ENCODE results near the gene NRDE2. TPM values are rescaled to one million over a fixed set of nuclear protein-coding genes. Genes with fewer than 3 reads are reported as not detected.
A peak's percentile ranks its signal among the peaks of the same experiment; 100 is the strongest.
"Not testable (repeated sequence)": the region's sequence is repeated elsewhere in the genome, so short reads cannot be mapped to it uniquely, and the experiment has no call there.

NRDE2 gene
- total and polyA plus RNA-seq, 8 donors = 17.4 to 25.7 (median 21.5) TPM

DNA sequence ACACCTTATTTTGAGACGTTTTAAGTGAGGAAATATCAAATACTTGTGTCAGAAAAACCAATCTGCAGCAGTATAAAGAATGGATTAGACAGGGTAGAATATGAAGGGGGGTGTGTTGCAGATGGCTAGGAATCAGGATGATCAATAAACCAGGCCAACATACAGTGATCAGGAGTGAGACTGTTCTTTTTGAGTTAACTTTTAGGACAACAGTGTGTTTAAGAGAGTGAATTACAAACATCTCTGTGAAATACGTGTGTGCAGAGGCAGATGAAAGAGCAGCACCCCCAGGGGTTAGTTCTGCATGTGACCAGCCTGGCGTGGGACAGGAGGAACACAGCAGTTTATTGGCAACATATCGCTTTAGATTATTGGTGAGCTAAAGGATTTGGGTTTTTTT lies 10.6 kb upstream of the NRDE2 start:
- Histone ChIP-seq H3K36me3 (no peaks in the 10 kb centered on the region), H3K4me1 (no peaks in the 10 kb centered on the region), H3K27me3 (peaks cover 0 to 15% of the 10 kb centered on the region in 2 donors), H3K4me3 (no peak overlapping the region), H3K9me3 (no peaks in the 10 kb centered on the region), H3K27ac (no peak overlapping the region)
- intact Hi-C loops (cut with DNase I) = no loop called here
- TF ChIP-seq, protein P1, sequence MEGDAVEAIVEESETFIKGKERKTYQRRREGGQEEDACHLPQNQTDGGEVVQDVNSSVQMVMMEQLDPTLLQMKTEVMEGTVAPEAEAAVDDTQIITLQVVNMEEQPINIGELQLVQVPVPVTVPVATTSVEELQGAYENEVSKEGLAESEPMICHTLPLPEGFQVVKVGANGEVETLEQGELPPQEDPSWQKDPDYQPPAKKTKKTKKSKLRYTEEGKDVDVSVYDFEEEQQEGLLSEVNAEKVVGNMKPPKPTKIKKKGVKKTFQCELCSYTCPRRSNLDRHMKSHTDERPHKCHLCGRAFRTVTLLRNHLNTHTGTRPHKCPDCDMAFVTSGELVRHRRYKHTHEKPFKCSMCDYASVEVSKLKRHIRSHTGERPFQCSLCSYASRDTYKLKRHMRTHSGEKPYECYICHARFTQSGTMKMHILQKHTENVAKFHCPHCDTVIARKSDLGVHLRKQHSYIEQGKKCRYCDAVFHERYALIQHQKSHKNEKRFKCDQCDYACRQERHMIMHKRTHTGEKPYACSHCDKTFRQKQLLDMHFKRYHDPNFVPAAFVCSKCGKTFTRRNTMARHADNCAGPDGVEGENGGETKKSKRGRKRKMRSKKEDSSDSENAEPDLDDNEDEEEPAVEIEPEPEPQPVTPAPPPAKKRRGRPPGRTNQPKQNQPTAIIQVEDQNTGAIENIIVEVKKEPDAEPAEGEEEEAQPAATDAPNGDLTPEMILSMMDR (IDR thresholded peaks at IDR 0.05) = no peak
- DNase-seq (no peak), ATAC-seq (no peak)

- no peaks in the 10 kb centered on the region for H3K9me3 ChIP-seq
- no peaks in the 10 kb centered on the region for H3K4me1 ChIP-seq
- ATAC-seq = no peak
- DNase-seq = no peak
- TF ChIP-seq, protein P1 (IDR thresholded peaks at IDR 0.05) = no peak
- H3K27ac ChIP-seq = no peak overlapping the region
- no peak overlapping the region for H3K4me3 ChIP-seq
- H3K36me3 ChIP-seq = no peaks in the 10 kb centered on the region
- intact Hi-C loops (cut with DNase I) = no loop called here
- H3K27me3 ChIP-seq = peaks cover 0 to 18% of the 10 kb centered on the region in 2 donors
These were observed 10.0 kb upstream of the NRDE2 start for GRCh38 chr14:90341784-90342183.

DNA sequence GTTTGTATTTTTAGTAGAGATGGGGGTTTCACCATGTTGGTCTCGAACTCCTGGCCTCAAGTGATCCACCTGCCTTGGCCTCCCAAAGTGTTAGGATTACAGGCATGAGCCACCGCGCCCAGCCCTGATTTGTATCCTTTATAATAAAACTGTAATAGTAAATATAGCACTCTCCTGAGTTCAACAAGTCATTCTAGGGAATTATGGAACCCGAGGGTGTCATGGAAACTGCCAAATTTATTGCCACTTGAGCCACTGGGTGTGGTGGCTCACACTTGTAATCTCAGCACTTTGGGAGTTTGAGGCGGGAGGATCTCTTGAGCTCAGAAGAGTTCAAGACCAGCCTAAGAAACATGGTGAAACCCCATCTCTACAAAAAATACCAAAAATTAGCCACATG lies 9.5 kb upstream of the NRDE2 start:
- DNase-seq; H3K9me3 ChIP-seq; intact Hi-C loops (cut with DNase I); ATAC-seq; H3K4me3 ChIP-seq; H3K4me1 ChIP-seq; H3K36me3 ChIP-seq; H3K27ac ChIP-seq: not testable (repeated sequence)
- peaks cover 0 to 22% of the 10 kb centered on the region in 2 donors for H3K27me3 ChIP-seq

DNA sequence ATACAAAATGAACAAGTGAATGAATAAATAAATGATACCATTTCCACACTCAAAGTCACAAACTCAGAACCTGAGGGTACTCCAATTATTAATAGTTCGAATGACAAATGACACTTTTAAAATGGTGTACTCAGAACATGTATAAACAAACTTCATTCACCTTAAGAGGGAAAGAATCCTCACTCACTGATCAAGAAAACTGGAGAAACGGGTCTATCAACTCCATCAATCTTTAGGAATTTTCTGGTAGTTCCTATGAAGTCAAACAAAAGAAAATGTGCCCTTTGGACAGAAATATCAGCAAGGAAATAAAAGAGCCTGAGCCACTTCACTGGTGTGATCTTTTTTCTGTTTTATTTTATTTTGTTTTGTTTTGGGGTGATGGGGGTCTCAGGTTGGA lies 5.2 kb upstream of the NRDE2 start:
- Histone ChIP-seq H3K4me3 (no peak overlapping the region), H3K9me3 (no peaks in the 10 kb centered on the region), H3K27me3 (peaks cover 0 to 46% of the 10 kb centered on the region in 2 donors), H3K36me3 (no peaks in the 10 kb centered on the region), H3K27ac (no peak overlapping the region), H3K4me1 (peaks cover 0 to 3% of the 10 kb centered on the region in 2 donors)
- DNase-seq (peak in 1 of 4 donors; percentile 42), ATAC-seq (no peak)
- intact Hi-C loops (cut with DNase I) = no loop called here
- TF ChIP-seq, protein P1 (IDR thresholded peaks at IDR 0.05) = no peak

DNA sequence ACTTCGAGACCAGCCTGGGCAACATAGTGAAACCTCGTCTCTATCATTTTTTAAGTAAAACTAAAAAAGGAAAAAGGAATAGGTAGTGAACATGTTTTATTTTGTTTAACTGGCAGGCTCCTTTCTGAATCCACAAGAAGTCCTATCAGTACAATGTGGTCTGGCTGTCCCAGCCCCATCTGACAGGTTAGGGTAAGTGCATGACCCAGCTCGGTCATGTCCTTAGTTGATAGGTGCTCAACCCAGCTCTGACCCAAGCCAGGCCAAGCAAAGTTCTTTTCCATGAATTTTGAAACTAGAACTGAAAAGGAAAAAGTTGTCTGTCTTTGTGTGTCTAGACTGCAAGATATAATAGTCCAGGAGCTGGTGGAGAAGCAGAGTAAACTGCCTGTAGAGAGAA lies 4.7 kb upstream of the NRDE2 start:
- no peaks in the 10 kb centered on the region for H3K36me3 ChIP-seq
- ATAC-seq (no peak), DNase-seq (no peak)
- no peak overlapping the region for H3K27ac ChIP-seq
- H3K4me3 ChIP-seq = no peak overlapping the region
- peaks cover 0 to 3% of the 10 kb centered on the region in 2 donors for H3K4me1 ChIP-seq
- no peaks in the 10 kb centered on the region for H3K9me3 ChIP-seq
- H3K27me3 ChIP-seq = peaks cover 0 to 46% of the 10 kb centered on the region in 2 donors
- intact Hi-C loops (cut with DNase I) = no loop called here
- TF ChIP-seq, protein P1 (IDR thresholded peaks at IDR 0.05) = no peak

DNA sequence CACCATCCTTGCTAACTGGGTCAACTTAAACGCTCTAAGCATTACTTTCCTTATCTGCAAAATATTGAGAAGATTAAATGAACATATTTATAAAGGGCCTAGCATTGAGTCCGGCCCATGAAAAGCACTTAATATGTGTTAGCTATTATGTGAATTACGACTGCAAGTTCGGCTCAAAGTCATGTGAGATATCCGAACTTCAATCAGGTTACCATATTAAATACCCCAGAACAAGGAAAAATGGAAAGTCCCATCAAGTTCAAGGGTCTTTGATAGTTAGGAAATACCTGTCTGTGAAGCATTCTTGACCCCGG lies 487 bp upstream of the NRDE2 start:
- Histone ChIP-seq H3K27me3 (peaks cover 0 to 30% of the 10 kb centered on the region in 2 donors), H3K4me3 (peak overlapping the region; percentile 65 to 68), H3K9me3 (no peaks in the 10 kb centered on the region), H3K27ac (peak overlapping the region; percentile 78 to 87), H3K36me3 (no peaks in the 10 kb centered on the region), H3K4me1 (peaks cover 8 to 27% of the 10 kb centered on the region in 2 donors)
- DNase-seq (no peak), ATAC-seq (no peak)
- TF ChIP-seq, protein P1 (IDR thresholded peaks at IDR 0.05) = no peak
- intact Hi-C loops (cut with DNase I) = no loop called here

Data from left lung (tissue), 10 donors.